GM12891 (cell line): ENCODE measurements around the gene SMIM5.

Experiments used
- DNase-seq: peaks from one replicate; pipeline ENCODE4 v3.0.0; 2011; ENCODE audit warnings: low spot score; ENCODE audit not compliant: insufficient read length
- FAIRE-seq: peaks from 2 replicates; lab custom pipeline; 2011; peaks lifted over from hg19 to GRCh38; lab: Jason Lieb, UNC
- PAX5 ChIP-seq: IDR thresholded peaks from 2 replicates; pipeline ENCODE4 v1.6.1; 2011; ENCODE audit warnings: low read length, moderate library complexity, mild to moderate bottlenecking; ENCODE audit not compliant: insufficient read depth, severe bottlenecking
- POLR2A ChIP-seq: IDR thresholded peaks from 2 replicates; pipeline ENCODE4 v1.6.1; 2011; ENCODE audit warnings: low read depth, low read length, control low read depth
- POLR2AphosphoS5 ChIP-seq: IDR thresholded peaks from 2 replicates; pipeline ENCODE4 v1.6.1; 2011; ENCODE audit warnings: low read depth, low read length, control low read depth
- POU2F2 ChIP-seq: IDR thresholded peaks from 2 replicates; pipeline ENCODE4 v1.6.1; 2011; ENCODE audit warnings: low read depth, mild to moderate bottlenecking, control low read depth, low read length, moderate library complexity
- SPI1 ChIP-seq: IDR thresholded peaks from 2 replicates; pipeline ENCODE4 v1.6.1; 2011; ENCODE audit warnings: low read depth, low read length, control low read depth
- TAF1 ChIP-seq: IDR thresholded peaks from 2 replicates; pipeline ENCODE4 v1.6.1; 2011; ENCODE audit warnings: low read depth, low read length, control low read depth

Gene SMIM5

DNA sequence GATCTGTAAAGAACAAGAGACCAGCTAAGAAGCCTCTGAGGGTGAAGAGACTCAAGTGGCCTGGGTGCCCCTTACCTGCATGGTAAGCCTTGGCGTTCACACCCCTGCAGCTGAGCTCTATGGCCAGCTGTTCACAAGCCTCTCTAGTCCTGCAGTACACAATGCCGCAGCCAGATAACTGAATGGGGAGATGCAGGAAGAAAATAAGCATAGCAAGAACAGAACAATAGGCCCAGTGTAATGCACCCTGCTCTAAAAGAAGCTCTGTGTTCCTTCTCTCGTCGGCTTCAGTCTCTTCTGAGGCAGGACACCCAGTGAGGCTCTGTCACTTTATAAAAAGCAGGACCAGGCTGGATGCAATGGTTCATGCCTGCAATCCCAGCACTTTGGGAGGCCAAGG lies 28.3 kb downstream of the SMIM5 start:
- DNase-seq (no peak), FAIRE-seq (no peak)
- TF ChIP-seq TAF1 (no peak), PAX5 (no peak), SPI1 (no peak), POU2F2 (no peak), POLR2A (no peak), POLR2AphosphoS5 (no peak)

DNA sequence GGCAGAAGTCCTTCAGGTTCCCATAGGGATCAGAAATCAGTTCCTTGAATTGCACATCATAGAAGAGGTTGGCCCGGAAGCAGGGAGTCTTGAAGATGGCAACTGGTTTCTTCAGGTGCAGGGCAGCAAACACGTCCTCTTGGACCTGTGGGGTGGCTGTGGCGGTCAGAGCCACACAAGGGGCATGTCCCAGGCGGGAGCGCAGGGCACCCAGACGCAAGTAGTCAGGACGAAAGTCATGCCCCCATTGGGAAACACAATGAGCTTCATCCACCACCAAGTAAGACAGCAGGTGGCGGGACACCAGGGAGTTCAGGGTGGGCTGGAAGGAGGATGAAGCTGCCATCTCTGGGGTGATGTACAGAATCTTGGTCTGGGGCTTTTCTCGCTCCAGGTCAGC lies 29.3 kb downstream of the SMIM5 start:
- no peak for FAIRE-seq
- no peak for TF ChIP-seq TAF1
- TF ChIP-seq POLR2AphosphoS5, result no peak
- no peak for TF ChIP-seq POU2F2
- TF ChIP-seq SPI1, result no peak
- no peak for TF ChIP-seq POLR2A
- TF ChIP-seq PAX5, result no peak

GRCh38 chr17:75664099-75664549 lies 30.9 kb downstream of the SMIM5 start:
- FAIRE-seq (peak; percentile 75), DNase-seq (no peak)
- TF ChIP-seq PAX5 (peak; percentile 27), TAF1 (no peak), SPI1 (peak; percentile 98), POLR2AphosphoS5 (no peak)

More for the DNA sequence above, 29.3 kb downstream of the SMIM5 start:
- no peak for DNase-seq

DNA sequence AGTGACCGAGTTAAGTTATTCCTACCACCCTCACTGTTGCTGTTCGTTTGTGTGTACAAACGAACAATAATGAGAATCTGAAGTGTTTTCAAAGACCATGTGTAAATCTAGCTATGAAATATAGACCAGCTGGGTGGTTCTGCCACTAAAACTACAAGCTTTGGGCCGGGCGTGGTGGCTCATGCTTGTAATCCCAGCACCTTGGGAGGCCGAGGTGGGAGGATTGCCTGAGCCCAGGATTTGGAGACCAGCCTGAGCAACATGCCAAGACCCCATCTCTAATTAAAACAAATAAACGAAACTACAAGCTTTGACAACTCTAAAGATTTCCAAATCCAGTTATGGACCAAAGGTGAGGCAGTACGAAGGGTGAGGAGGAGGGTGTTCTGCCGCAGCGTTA lies 32.7 kb downstream of the SMIM5 start:
- no peak for FAIRE-seq
- DNase-seq, result no peak
- TF ChIP-seq SPI1 (no peak), POU2F2 (no peak), TAF1 (no peak), POLR2AphosphoS5 (no peak), POLR2A (no peak), PAX5 (no peak)

GRCh38 chr17:75666959-75667790 lies 33.9 kb downstream of the SMIM5 start, which contains the start of the genes RECQL5 and SAP30BP:
TSS of gene RECQL5 (minus strand) at chr17:75667154. CDS start at chr17:75666557, 597 bp downstream.
TSS of gene SAP30BP (plus strand) at chr17:75667338. CDS start at chr17:75667373, 35 bp downstream.
- FAIRE-seq, result peak; percentile 96
- peak; percentile 72 for DNase-seq
- TF ChIP-seq POU2F2 (no peak), POLR2AphosphoS5 (peak; percentile 89), SPI1 (no peak), TAF1 (peak; percentile 30), PAX5 (no peak), POLR2A (peak; percentile 86)

- no peak for DNase-seq
- TF ChIP-seq PAX5, result no peak
- TF ChIP-seq POU2F2, result no peak
- TF ChIP-seq POLR2AphosphoS5, result no peak
- TF ChIP-seq TAF1, result no peak
- no peak for TF ChIP-seq SPI1
- no peak for TF ChIP-seq POLR2A
- no peak for FAIRE-seq
Measured at GRCh38 chr17:75667825-75668224, 34.6 kb downstream of the SMIM5 start.

DNA sequence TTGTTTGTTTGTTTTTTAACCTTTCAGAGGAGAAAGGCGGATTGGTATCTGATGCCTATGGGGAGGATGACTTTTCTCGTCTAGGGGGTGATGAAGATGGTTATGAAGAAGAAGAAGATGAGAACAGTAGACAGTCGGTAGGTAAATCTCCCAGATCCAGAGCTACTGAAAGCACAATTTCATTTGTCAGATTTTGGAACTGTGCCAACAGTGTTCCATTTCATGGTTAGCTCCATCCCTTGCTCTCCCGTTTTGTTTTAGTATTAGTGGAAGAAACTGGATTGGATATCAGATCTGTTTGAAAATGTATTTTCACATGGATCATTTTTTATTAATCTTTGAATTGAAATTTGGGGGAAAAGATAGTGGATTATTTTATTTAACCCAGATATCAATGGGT lies 35.3 kb downstream of the SMIM5 start:
- no peak for DNase-seq
- no peak for FAIRE-seq
- TF ChIP-seq POLR2AphosphoS5, result no peak
- no peak for TF ChIP-seq POU2F2
- TF ChIP-seq POLR2A, result no peak
- no peak for TF ChIP-seq SPI1
- TF ChIP-seq TAF1, result no peak
- TF ChIP-seq PAX5, result no peak

DNA sequence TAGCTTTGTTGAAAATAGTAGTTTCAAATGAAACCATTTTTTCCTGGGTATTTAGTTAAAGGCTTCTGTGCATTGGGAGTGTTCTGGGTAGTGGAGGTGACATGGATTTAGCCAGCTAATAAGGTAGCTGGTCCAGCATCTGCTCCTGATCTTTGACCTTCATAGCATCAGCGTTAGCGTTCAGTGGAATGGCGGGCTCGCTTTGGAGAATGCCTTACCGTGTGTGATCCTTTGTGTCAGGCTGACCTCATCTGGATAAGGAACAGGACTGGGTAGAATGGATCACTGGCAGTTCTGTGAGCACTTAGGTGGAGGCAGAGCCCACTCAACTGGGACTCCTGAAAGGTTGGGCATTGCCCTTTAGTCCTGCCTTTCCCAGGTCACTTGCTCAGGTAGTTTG lies 37.6 kb downstream of the SMIM5 start:
- FAIRE-seq (no peak), DNase-seq (no peak)
- TF ChIP-seq PAX5 (no peak), POU2F2 (no peak), SPI1 (no peak), TAF1 (no peak), POLR2A (no peak), POLR2AphosphoS5 (no peak)

DNA sequence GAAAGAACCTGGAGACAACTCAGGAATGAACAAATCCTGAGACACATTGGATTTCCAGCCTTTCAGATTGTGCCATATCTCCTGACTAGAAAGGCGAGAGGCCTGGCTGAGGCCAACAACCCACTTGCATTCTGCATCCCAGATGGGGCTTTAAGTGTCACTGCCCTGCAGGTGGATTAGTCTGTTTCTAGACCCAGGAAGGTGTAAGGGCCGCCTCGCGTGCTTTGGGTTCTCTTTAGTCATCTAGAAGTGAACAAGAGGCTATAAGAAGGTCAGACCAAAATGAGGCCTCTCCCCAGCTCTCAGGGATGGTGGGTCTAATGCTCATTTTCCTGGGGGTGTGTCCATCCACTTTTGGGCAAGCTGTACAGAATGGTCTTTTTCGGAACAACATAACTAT lies 38.8 kb downstream of the SMIM5 start:
- TF ChIP-seq TAF1, result no peak
- no peak for TF ChIP-seq SPI1
- TF ChIP-seq PAX5, result no peak
- TF ChIP-seq POU2F2, result no peak
- TF ChIP-seq POLR2A, result no peak
- TF ChIP-seq POLR2AphosphoS5, result no peak
- FAIRE-seq, result no peak
- no peak for DNase-seq

DNA sequence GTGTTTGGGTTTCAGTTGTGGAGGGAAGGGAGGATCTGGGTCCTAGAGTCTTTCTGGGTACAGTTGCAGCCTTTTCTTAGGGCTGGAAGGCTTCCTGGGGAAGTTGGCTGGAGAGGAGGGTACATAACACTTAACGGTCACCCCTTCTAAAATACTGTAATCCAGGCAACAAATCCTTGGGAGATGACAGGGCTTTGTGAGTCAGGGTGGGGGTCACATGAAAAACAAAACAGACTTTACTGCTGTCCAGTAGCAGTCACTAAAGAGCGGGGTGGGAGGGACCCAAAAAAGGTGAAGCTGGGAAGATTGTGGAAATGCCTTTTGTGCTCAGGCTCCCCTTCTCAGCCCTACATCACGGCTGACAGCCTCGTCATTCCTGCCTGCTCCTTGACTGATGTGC lies 40.3 kb downstream of the SMIM5 start:
- DNase-seq (no peak), FAIRE-seq (no peak)
- TF ChIP-seq PAX5 (no peak), POU2F2 (no peak), POLR2A (no peak), SPI1 (no peak), POLR2AphosphoS5 (no peak), TAF1 (no peak)
